IMR-90 (cell line): ENCODE measurements around the gene MEIKIN. TPM values are rescaled to one million over a fixed set of nuclear protein-coding genes. Genes with fewer than 3 reads are reported as not detected.

Experiments used
- ATAC-seq: fragments of 200-7000 bp; cut with Tn5 transposase; 2 replicates; pipeline ENCODE4 v1.9.1; 2020; ENCODE audit warnings: low read depth, mild to moderate bottlenecking, moderate library complexity
- BruUV-seq: library from RNA; stranded (reverse); fragments of 400-500 nt; replicated peaks from 2 replicates; lab custom pipeline; 2021; lab: Mats Ljungman, UMichigan
- CTCF ChIA-PET: fragments of 300-600 bp; formaldehyde crosslinking; extraction: SDS; loops from one replicate; lab custom pipeline; 2021; ENCODE audit warnings: antibody characterized with exemption; lab: Yijun Ruan, JAX
- POLR2A ChIA-PET: fragments of 300-600 bp; sonication (Branson Sonifier 250); formaldehyde crosslinking; loops from one replicate; lab custom pipeline; 2022; ENCODE audit warnings: antibody characterized with exemption; ENCODE audit not compliant: unreplicated experiment; lab: Charles Lee
- DNase-seq: peaks from one replicate; pipeline ENCODE4 v3.0.0; 2013
- H2AFZ ChIP-seq: replicated peaks from 2 replicates; pipeline ENCODE3; 2013; ENCODE audit warnings: low read length, mild to moderate bottlenecking; ENCODE audit not compliant: poor library complexity
- H2AK5ac ChIP-seq: 2 replicates; pipeline ENCODE4 v1.6.1; 2013; ENCODE audit warnings: low read depth, low read length, inconsistent platforms
- H2AK9ac ChIP-seq: replicated peaks from 2 replicates; pipeline ENCODE3; 2013; ENCODE audit warnings: mild to moderate bottlenecking, low read depth, low read length, moderate library complexity; ENCODE audit not compliant: poor library complexity
- H2BK120ac ChIP-seq: 2 replicates; pipeline ENCODE4 v1.6.1; 2013; ENCODE audit warnings: low read depth, low read length, inconsistent platforms
- H2BK15ac ChIP-seq: 3 replicates; pipeline ENCODE4 v1.6.1; 2013; ENCODE audit warnings: low read depth, low read length, inconsistent platforms
- H2BK20ac ChIP-seq: 2 replicates; pipeline ENCODE4 v1.6.1; 2013; ENCODE audit warnings: low read depth, mild to moderate bottlenecking, inconsistent platforms, low read length, moderate library complexity
- H2BK5ac ChIP-seq: 2 replicates; pipeline ENCODE4 v1.6.1; 2013; ENCODE audit warnings: mild to moderate bottlenecking, low read depth, low read length, inconsistent platforms; ENCODE audit not compliant: poor library complexity, severe bottlenecking
- H3K14ac ChIP-seq: replicated peaks from 2 replicates; pipeline ENCODE4 v1.6.1; 2013; ENCODE audit warnings: low read depth, low read length, inconsistent platforms
- H3K18ac ChIP-seq: 2 replicates; pipeline ENCODE4 v1.6.1; 2013; ENCODE audit warnings: low read depth, low read length, control low read depth
- H3K23ac ChIP-seq: 2 replicates; pipeline ENCODE4 v1.6.1; 2013; ENCODE audit warnings: low read depth, low read length, inconsistent platforms
- H3K27ac ChIP-seq: 2 replicates; pipeline ENCODE4 v1.5.1; 2013; ENCODE audit warnings: mild to moderate bottlenecking, control low read depth, low read length; ENCODE audit not compliant: insufficient read depth
- H3K27me3 ChIP-seq: 2 replicates; pipeline ENCODE4 v1.6.1; 2013; ENCODE audit warnings: low read length; ENCODE audit not compliant: control insufficient read depth, insufficient read depth
- H3K36me3 ChIP-seq: 2 replicates; pipeline ENCODE4 v1.6.1; 2013; ENCODE audit warnings: low read length, mixed read lengths; ENCODE audit not compliant: control insufficient read depth, insufficient read depth
- H3K4ac ChIP-seq: 2 replicates; pipeline ENCODE4 v1.6.1; 2013; ENCODE audit warnings: low read depth, low read length, inconsistent platforms
- H3K4me1 ChIP-seq: 2 replicates; pipeline ENCODE4 v1.6.1; 2013; ENCODE audit warnings: low read length, mixed read lengths; ENCODE audit not compliant: control insufficient read depth, insufficient read depth
- H3K4me2 ChIP-seq: 2 replicates; pipeline ENCODE4 v1.6.1; 2013; ENCODE audit warnings: low read depth, mild to moderate bottlenecking, control low read depth, low read length, moderate library complexity
- H3K4me3 ChIP-seq: 2 replicates; pipeline ENCODE4 v1.5.1; 2013; ENCODE audit warnings: low read depth, mild to moderate bottlenecking, control low read depth, low read length, moderate library complexity; ENCODE audit not compliant: insufficient read depth
- H3K56ac ChIP-seq: 2 replicates; pipeline ENCODE4 v1.6.1; 2013; ENCODE audit warnings: low read length, inconsistent platforms; ENCODE audit not compliant: insufficient read depth; ENCODE audit errors: extremely low read depth
- H3K79me1 ChIP-seq, 2 experiments: 2 replicates each; pipeline ENCODE4 v1.6.1; 2013; ENCODE audit warnings: low read length in 2 of 2, inconsistent platforms in 1 of 2, low read depth in 1 of 2
- H3K9ac ChIP-seq: 2 replicates; pipeline ENCODE4 v1.6.1; 2013; ENCODE audit warnings: low read depth, low read length, control low read depth
- H3K9me1 ChIP-seq: 2 replicates; pipeline ENCODE4 v1.6.1; 2013; ENCODE audit warnings: low read length, inconsistent platforms; ENCODE audit not compliant: insufficient read depth
- H3K9me3 ChIP-seq: 2 replicates; pipeline ENCODE4 v1.6.1; 2013; ENCODE audit warnings: low read length; ENCODE audit not compliant: control insufficient read depth, insufficient read depth
- H4K20me1 ChIP-seq: 2 replicates; pipeline ENCODE4 v1.6.1; 2013; ENCODE audit warnings: low read length, inconsistent platforms; ENCODE audit not compliant: insufficient read depth
- H4K5ac ChIP-seq: 2 replicates; pipeline ENCODE4 v1.6.1; 2013; ENCODE audit warnings: mild to moderate bottlenecking, low read depth, low read length, control low read depth
- H4K8ac ChIP-seq, 2 experiments: 2 replicates each; pipeline ENCODE4 v1.6.1; 2013; ENCODE audit warnings: low read depth in 2 of 2, low read length in 2 of 2, control low read depth in 1 of 2, inconsistent platforms in 1 of 2
- H4K91ac ChIP-seq: 2 replicates; pipeline ENCODE4 v1.6.1; 2013; ENCODE audit warnings: low read depth, low read length, inconsistent platforms; ENCODE audit not compliant: insufficient read depth
- BHLHE40 ChIP-seq: fragments of 150-350 bp; IDR thresholded peaks from 2 replicates; pipeline ENCODE4 v1.6.1; 2016; ENCODE audit warnings: mild to moderate bottlenecking, low read depth, low read length
- CEBPB ChIP-seq: IDR thresholded peaks from 2 replicates; pipeline ENCODE4 v1.6.1; 2012; ENCODE audit warnings: low read depth, low read length, improper control_type of control experiment
- CHD1 ChIP-seq: IDR thresholded peaks from 2 replicates; pipeline ENCODE4 v1.6.1; 2012; ENCODE audit warnings: low read depth, low read length, improper control_type of control experiment
- ELK1 ChIP-seq: fragments of 150-350 bp; IDR thresholded peaks from 2 replicates; pipeline ENCODE4 v1.6.1; 2016; ENCODE audit warnings: low read depth, mild to moderate bottlenecking, low read length, moderate library complexity, borderline replicate concordance
- FOS ChIP-seq: fragments of 150-350 bp; IDR thresholded peaks from 2 replicates; pipeline ENCODE4 v1.6.1; 2016; ENCODE audit warnings: low read depth, low read length
- MAFK ChIP-seq: IDR thresholded peaks from 2 replicates; pipeline ENCODE4 v1.6.1; 2012; ENCODE audit warnings: low read depth, low read length, improper control_type of control experiment
- MXI1 ChIP-seq: IDR thresholded peaks from 2 replicates; pipeline ENCODE4 v1.6.1; 2012; ENCODE audit warnings: low read depth, mild to moderate bottlenecking, low read length, moderate library complexity, borderline replicate concordance
- NFE2L2 ChIP-seq: fragments of 150-350 bp; IDR thresholded peaks from 2 replicates; pipeline ENCODE4 v1.6.1; 2016; ENCODE audit warnings: low read depth, mild to moderate bottlenecking, low read length
- POLR2A ChIP-seq: IDR thresholded peaks from 2 replicates; pipeline ENCODE4 v1.6.1; 2012; ENCODE audit warnings: mild to moderate bottlenecking, low read depth, low read length
- RAD21 ChIP-seq: IDR thresholded peaks from 2 replicates; pipeline ENCODE4 v1.6.1; 2012; ENCODE audit warnings: low read length, improper control_type of control experiment
- RCOR1 ChIP-seq: IDR thresholded peaks from 2 replicates; pipeline ENCODE4 v1.6.1; 2012; ENCODE audit warnings: mild to moderate bottlenecking, low read length, improper control_type of control experiment; ENCODE audit not compliant: insufficient replicate concordance
- USF2 ChIP-seq: fragments of 150-350 bp; IDR thresholded peaks from 2 replicates; pipeline ENCODE4 v1.6.1; 2017; ENCODE audit warnings: mild to moderate bottlenecking, antibody characterized with exemption, low read length, low read depth
- WGBS, 2 experiments: methylation state at CpG; one replicate each; pipeline versions ENCODE4 v1.1.5 to v1.1.7; 2013; ENCODE audit warnings: missing lambda C conversion rate in 2 of 2; ENCODE audit not compliant: insufficient read length in 1 of 2; ENCODE audit errors: extremely low coverage in 2 of 2; 5-methylcytosine and 5-hydroxymethylcytosine counted together
- dilution Hi-C: fragments of 300-500 bp; cut with HindIII; formaldehyde crosslinking; loops from one replicate; pipeline ENCODE4 v1.14.3; 2018; ENCODE audit warnings: low sequenced_read_pairs; ENCODE audit not compliant: unreplicated experiment
- in situ Hi-C: fragments of 300-500 bp; cut with MboI; formaldehyde crosslinking; loops from 3 replicates; pipeline ENCODE4 v1.14.3; 2019; ENCODE audit warnings: low sequenced_read_pairs, inconsistent platforms, mixed read lengths
- intact Hi-C: fragments of 100-400 bp; cut with micrococcal nuclease; formaldehyde crosslinking; loops from 2 replicates; pipeline ENCODE4 v1.10.0; 2022
- polyA plus RNA-seq, 3 experiments: library from polyadenylated mRNA; depleted of rRNA; stranded (reverse); fragments of >200 nt; gene quantifications; 2 replicates each; pipeline ENCODE4 v1.2.3, GENCODE V29; 2012; ENCODE audit warnings: low replicate concordance in 1 of 3
- total RNA-seq: library from RNA; depleted of rRNA; stranded (reverse); fragments of >200 nt; gene quantifications from 2 replicates; pipeline ENCODE4 v1.2.3, GENCODE V29; 2012

MEIKIN gene
- total and polyA plus RNA-seq, 2 of the 4 experiments (the other 2 are of a cell fraction) = not detected

GRCh38 chr5:131987251-131987650 lies 41.8 kb upstream of the MEIKIN start:
- Histone ChIP-seq H3K14ac (no peak overlapping the region), H3K36me3 (no peaks in the 10 kb centered on the region), H2AFZ (no peak overlapping the region), H2AK9ac (no peak overlapping the region), H2AK5ac (no peak overlapping the region), H4K5ac (no peak overlapping the region), H3K9me3 (no peaks in the 10 kb centered on the region), H3K27me3 (peaks cover 23% of the 10 kb centered on the region), H3K18ac (no peak overlapping the region), H4K91ac (no peak overlapping the region), H3K27ac (no peak overlapping the region), H2BK120ac (no peak overlapping the region), H2BK20ac (no peak overlapping the region), H3K4me2 (no peak overlapping the region), H3K4me1 (no peaks in the 10 kb centered on the region), H3K9ac (no peak overlapping the region), H3K23ac (no peak overlapping the region), H2BK5ac (no peak overlapping the region), H3K9me1 (no peaks in the 10 kb centered on the region), H3K56ac (no peak overlapping the region), H3K4me3 (no peak overlapping the region), H3K79me1 (no peaks in the 10 kb centered on the region), H2BK15ac (no peak overlapping the region), H4K20me1 (no peaks in the 10 kb centered on the region), H3K4ac (no peak overlapping the region), H4K8ac (no peak overlapping the region)
- dilution Hi-C loops = no loop called here
- ChIA-PET CTCF (no interaction called here), POLR2A (no interaction called here)
- DNase-seq = no peak
- no peak for ATAC-seq
- TF ChIP-seq NFE2L2 (no peak), POLR2A (no peak), CHD1 (no peak), MXI1 (no peak), USF2 (no peak), MAFK (no peak), FOS (no peak), CEBPB (no peak), BHLHE40 (no peak), ELK1 (no peak), RAD21 (no peak), RCOR1 (no peak)
- intact Hi-C loops = no loop called here
- in situ Hi-C loops = no loop called here
- no TSS peak for BruUV-seq
- WGBS, 2 experiments = 33% methylated on average over 3 of the region's 3 CpGs; no CpG with 5 or more reads in 1 of the 2 experiments
